ENCODE measurements around the gene DAP. TPM values are rescaled to one million over a fixed set of nuclear protein-coding genes. Genes with fewer than 3 reads are reported as not detected.

The DAP gene
- polyA plus RNA-seq, 1 experiment: 117 TPM

DNA sequence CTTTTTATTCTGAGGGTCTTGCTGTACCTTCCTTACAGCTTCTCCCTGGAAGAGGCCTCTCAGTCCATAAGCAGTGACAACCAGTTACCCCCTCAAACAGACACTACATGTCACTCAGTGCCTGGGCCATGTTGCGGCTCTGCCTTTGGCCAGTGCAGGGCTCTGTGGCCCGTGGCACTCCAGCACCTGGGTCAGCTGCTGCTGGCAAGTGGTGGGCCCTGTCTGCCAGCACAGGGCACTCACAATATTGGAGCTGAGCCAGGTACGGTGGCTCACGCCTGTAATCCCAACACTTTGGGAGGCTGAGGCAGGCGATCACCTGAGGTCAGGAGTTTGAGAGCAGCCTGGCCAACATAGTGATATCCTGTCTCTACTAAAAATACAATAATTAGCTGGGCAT is 24.2 kb downstream of the DAP start:
- Histone ChIP-seq H3K27me3 (ENCODE audit: control insufficient read depth, insufficient read depth, low read length) (no peaks in the 10 kb centered on the region), H3K27ac (ENCODE audit: low read depth, low read length) (no peak overlapping the region), H3K4me3 (ENCODE audit: low read depth, low read length) (no peak overlapping the region), H3K9me3 (ENCODE audit: control insufficient read depth, insufficient read depth, low read length) (peaks cover 7% of the 10 kb centered on the region)
- no peak for TF ChIP-seq CTCF (IDR thresholded peaks at IDR 0.05; ENCODE audit: low read depth, low read length)
- POLR2A ChIA-PET: no interaction called here
- no peak for DNase-seq (ENCODE audit: low read depth, low spot score)
- CTCF ChIA-PET: no interaction called here

DNA sequence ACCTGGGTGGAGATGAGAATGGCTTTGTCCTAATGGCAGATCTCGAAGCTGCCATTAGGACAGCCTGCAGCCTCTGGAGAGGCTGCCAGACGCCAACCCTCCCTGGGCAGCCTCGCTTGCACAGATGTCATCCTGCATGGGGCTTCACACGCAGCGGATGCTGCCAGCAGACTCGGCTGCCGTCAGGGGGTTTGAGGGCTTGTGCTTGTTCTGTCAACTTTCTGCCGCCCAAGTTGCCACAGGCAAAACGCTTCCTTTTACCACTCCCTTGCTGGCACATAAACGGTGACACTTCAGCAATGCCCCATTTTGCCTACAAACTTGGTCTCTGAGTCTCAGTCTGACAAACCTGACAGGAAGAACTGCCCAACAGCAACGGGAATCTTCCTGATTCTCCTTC is 24.7 kb downstream of the DAP start:
- Histone ChIP-seq H3K27me3 (ENCODE audit: control insufficient read depth, insufficient read depth, low read length) (no peaks in the 10 kb centered on the region), H3K27ac (ENCODE audit: low read depth, low read length) (no peak overlapping the region), H3K4me3 (ENCODE audit: low read depth, low read length) (no peak overlapping the region), H3K9me3 (ENCODE audit: control insufficient read depth, insufficient read depth, low read length) (peaks cover 5% of the 10 kb centered on the region)
- POLR2A ChIA-PET: no interaction called here
- no peak for TF ChIP-seq CTCF (IDR thresholded peaks at IDR 0.05; ENCODE audit: low read depth, low read length)
- CTCF ChIA-PET: no interaction called here
- DNase-seq (ENCODE audit: low read depth, low spot score): no peak

DNA sequence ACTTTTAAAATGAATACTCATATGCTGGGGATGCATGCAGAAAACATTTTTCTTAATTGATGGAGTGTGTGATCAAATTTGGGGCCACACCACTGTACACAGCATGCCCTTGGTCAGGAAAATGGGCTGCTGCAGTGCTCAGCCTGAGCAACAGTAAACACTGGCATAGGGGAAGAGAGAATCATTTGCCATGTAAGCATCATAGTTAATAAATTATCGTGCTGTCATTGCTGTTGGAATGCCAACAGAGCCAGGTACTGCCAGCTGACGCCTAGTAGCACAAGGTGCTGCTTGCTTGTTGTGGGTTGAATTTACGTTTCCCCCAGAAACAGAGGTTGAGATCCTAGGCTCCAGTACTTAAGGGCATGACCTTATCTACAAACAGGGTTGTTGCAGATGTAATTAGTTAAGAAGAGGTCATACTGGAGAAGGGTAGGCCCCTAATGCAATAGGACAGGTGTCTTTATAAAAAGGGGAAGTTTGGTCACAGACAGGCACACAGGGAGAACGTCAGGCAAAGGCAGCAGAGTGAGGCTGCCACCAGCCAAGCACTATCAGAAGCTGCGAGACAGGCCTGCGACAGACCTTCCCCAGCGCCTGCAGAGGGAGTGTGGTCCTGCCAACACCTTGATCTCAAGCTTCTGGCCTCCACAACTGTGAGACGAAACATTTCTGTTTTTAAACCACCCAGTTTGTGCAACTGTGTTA is 25.3 kb downstream of the DAP start:
- ChIA-PET POLR2A (interaction anchor here (0.7 to 1.6 kb wide), 2 partner anchors 11 to 119 kb away, joined by 3 to 7 read pairs; no protein-coding TSS in a partner anchor), CTCF (interaction anchor here (1.4 kb wide), 1 partner anchor 120 kb away, joined by 3 read pairs; no protein-coding TSS in a partner anchor)
- TF ChIP-seq CTCF (IDR thresholded peaks at IDR 0.05; ENCODE audit: low read depth, low read length): no peak
- Histone ChIP-seq H3K4me3 (ENCODE audit: low read depth, low read length) (no peak overlapping the region), H3K27me3 (ENCODE audit: control insufficient read depth, insufficient read depth, low read length) (no peaks in the 10 kb centered on the region), H3K27ac (ENCODE audit: low read depth, low read length) (no peak overlapping the region), H3K9me3 (ENCODE audit: control insufficient read depth, insufficient read depth, low read length) (no peaks in the 10 kb centered on the region; the same call in none of the 2 replicates)
- DNase-seq (ENCODE audit: low read depth, low spot score): no peak

DNA sequence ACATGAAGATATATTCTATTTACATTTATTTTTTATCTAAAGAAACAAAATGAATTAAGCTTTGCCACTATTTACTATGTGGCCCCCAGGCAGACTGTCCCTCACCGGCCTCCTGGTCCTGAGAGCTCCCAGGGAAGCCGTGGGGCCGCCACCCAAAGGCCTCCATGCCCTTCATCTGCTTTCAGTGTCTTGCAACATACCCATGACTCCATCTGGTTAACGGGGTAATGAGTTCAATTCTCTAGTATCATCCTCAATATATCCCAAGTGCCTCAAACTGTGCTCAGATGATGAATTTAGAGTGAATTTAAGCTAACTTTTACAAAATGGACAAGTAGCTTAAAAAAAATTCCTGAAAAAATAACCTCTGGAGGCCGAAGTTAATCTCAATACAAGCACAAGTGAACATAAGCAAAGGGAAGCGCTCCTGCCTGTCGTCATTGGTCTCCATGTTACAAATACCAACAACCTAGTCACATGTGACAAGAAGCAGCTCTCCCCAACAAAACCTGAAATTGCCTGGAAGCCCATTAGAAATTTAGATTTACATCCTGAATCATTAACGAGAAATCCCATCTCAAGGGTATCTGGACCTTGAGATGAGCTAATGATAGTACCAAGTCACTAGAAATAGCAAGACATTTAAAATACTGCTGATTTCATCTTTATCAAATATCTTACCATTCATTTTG is 26.1 kb downstream of the DAP start:
- Histone ChIP-seq H3K27me3 (ENCODE audit: control insufficient read depth, insufficient read depth, low read length) (no peaks in the 10 kb centered on the region), H3K9me3 (ENCODE audit: control insufficient read depth, insufficient read depth, low read length) (no peaks in the 10 kb centered on the region; the same call in none of the 2 replicates), H3K4me3 (ENCODE audit: low read depth, low read length) (no peak overlapping the region), H3K27ac (ENCODE audit: low read depth, low read length) (no peak overlapping the region)
- no peak for DNase-seq (ENCODE audit: low read depth, low spot score)
- no peak for TF ChIP-seq CTCF (IDR thresholded peaks at IDR 0.05; ENCODE audit: low read depth, low read length)
- ChIA-PET CTCF (interaction anchor here (0.9 to 1.4 kb wide), 2 partner anchors 121 to 447 kb away, joined by 3 read pairs; no protein-coding TSS in a partner anchor), POLR2A (interaction anchor here (0.7 to 1.6 kb wide), 2 partner anchors 10 to 119 kb away, joined by 3 to 7 read pairs; no protein-coding TSS in a partner anchor)

Data from AG04450 (cell line).